Femur (tissue), 1 donor: ENCODE measurements around the gene GSTM4.

ENCODE experiments used
- DNase-seq: peaks from one replicate; pipeline ENCODE4 v3.0.0-alpha.2; 2017

GSTM4 gene

DNA sequence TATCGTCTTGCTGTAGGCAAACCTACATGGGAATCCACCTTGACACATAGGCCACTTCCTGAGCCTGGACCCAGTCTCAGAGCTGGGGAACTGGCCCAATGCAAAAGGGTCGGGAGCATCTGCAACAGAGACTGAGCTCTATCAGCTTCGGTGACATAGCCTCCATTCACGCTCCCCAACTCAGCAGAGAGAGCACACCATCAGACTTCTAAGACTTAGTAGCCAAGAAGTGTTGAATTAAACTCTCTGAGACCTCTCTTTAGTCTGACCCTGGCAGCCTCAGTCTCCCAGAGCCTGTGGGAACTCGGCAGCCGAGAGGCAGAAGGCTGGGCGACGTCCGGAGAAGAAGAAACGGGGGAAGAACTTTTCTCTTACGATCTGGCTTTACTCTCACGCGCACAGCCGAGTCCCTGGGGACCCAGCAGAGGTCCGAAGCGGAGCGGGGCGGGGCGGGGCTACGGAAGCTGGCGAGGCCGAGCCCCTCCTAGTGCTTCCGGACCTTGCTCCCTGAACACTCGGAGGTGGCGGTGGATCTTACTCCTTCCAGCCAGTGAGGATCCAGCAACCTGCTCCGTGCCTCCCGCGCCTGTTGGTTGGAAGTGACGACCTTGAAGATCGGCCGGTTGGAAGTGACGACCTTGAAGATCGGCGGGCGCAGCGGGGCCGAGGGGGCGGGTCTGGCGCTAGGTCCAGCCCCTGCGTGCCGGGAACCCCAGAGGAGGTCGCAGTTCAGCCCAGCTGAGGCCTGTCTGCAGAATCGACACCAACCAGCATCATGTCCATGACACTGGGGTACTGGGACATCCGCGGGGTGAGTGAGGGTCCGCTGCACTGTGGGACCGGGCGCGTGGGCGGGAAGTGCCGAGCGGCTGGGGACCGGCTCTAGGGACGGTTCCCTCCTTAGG, at the start of gene GSTM4:
Gene GSTM4, plus strand, starts transcription at position 485 of the 905 bp plus-strand sequence. Its CDS starts 291 bp downstream, at position 776.
- peak; percentile 90 for DNase-seq

DNA sequence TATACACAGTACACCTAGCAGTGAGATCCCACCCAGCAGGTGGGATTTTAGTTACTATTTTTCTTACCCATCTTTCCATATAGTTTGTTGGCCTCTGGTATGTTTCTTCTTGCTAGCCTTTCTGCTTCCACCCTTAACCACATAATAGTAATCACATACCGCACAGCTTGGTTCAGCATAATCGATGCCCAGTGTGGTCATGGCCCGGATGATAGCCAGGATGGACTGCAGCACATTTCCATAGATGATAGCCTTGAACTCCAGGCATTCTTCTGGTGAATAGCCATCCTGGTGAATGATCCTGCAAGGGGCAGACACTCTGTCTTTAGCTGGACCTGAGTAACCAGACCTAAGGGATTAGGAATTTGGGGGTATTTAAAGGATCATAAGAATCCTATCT, 46.0 kb upstream of the GSTM4 start:
- no peak for DNase-seq

DNA sequence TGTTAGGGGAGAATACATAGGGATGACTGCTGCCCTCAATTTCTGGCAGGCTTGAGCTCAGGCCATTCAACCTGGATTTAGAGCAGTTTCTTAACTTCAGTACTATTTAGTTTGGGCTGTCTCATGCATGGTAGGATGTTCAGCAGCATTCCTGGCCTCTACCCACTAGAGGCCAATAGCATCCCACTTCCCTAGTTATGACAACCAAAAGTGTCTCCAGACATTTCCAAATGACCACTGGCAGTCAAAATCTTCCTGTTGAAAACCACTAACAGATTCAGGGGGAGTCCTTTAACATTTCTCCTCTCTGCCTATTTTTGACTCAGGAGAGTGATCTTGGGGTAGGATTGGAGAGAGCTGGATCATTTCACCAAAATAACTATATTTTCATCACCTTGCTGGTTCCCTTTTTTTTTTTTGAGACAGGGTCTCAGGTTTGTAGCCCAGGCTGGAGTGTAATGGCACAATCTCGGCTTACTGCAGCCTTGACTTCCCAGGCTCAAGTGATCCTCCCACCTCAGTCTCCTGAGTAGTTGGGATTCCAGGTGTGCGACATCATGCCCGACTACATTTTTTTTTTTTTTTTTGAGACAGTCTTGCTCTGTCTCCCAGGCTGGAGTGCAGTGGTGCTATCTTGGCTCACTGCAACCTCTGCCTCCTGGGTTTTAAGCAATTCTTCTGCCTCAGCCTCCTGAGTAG, 45.1 kb upstream of the GSTM4 start:
- no peak for DNase-seq

DNA sequence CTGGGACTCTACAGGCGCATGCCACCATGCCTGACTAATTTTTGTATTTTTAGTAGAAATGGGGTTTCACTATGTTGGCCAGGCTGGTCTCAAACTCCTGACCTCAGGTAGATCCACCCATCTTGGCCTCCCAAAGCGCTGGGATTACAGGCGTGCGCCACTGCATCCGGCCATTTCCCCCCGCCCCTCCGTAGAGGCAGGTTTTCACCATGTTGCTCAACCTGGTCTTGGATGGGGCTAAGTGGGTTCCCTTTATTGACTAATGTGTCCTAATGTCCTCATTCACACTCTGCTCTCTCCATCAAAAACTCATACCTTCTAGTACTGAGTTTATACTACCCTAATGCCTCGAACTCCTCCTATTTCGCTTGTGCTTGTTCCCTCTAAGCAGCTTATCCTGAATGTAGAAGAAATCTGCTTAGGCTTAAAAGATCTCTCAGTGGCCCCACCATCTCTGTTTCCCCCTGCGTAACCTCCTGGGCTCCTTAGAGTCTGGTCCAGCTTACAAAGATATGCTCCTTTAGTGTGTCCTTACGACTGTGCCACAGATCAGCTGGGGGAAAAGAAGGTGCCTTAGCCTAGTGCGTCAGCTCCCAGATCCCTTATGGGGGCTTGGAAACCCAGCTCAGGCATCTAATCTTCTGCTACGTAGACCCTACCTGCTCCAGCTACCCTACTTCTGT, 44.5 kb upstream of the GSTM4 start:
- no peak for DNase-seq

DNA sequence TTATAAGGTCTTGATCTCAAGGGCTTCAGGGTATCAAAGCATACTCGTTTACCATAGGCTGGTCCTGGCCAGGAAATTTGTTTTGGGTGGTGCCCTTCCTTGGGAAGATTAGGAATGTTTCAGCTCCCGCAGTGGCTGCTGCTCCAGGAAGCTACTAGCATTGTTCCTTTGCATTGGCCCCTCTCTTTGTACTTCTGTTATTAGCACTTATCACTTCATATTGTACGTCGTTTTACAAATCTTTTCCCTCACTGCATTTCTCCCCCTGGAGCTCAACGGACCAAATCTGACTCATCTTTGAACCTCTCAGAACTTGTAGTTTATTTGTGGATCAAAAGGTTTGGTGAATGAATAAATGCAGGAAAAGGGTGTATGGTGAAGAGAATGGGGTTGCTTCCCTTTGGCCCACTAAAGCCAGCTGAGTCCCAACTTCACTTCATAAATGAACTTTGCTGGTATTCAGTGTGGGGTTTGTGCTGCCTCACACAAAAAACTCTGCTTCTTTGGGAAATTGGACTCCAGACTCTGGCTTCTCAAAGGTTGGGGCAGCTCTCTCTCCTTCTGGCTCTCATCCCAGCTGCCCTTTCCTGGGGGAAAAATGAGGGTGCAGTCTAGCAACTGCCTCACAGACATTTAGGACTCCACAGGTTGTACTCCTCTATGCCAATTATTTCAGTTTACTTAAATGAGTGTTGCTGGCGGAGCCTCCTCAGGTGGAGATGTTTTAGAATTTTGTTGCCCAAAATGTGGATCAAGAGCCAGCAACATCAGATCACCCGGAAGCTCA, 42.3 kb upstream of the GSTM4 start:
- DNase-seq, result no peak

DNA sequence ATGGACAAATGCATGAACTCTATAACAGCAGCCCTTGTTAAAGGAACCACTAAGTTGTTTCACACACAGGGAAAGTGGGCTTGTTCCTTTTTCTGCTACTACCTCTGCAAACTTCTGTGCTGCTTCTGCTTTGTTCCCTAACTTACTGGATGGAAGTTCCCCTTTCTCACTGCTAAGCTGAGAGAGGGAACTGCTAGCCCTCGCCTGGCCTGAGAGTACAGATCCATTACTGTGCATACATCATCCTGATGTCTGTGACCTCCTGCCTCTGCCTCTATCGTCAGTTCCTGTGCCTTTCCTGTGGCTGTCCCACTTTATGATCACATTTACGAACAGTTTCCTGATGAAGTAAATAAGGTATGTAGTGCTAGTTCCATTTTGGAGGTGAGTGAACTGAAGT, 40.0 kb upstream of the GSTM4 start:
- DNase-seq, result no peak

DNA sequence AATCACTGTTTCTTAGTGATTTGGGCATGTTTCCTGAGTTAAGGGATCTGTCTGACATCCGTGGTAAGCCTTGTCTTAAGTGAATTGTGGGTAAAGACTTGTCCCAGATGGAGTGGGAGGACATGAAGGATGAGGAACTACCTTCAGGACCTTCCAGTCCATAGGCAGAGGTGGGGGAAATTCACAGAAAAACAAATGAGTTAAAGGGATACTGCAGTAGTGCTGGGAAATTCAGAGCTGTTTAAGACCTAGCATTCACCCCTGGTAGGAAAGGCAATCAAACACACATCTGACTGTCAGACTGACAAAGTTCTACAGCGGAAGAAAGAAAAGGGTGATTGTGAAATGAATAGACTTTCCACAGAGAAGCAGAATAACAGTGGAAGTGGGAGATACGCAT, 39.5 kb upstream of the GSTM4 start:
- DNase-seq, result no peak

DNA sequence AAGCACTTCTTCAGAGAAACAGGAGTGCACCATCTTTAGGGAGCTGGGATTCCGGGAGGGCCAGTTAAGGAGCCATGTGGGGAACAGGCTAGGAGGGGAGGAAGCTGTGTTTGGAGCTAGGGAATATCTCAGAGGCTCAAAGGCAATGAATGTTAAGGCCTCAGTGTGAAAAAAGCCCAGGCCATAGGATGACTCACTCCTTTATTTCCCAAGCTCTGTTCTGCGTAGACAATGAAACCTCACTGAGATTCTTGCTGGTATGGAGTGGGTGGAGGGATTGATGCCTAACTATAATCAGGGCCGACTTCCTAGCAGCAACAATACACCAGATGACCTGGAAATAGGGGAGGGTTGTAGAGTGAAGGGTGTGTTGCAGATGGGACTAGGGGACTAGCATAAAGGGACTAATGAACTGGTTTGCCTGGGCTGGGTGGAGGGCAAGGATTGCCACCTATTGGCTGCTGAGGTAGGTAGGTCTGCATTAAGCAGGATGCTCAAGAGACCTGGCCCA, 38.6 kb upstream of the GSTM4 start:
- no peak for DNase-seq

DNA sequence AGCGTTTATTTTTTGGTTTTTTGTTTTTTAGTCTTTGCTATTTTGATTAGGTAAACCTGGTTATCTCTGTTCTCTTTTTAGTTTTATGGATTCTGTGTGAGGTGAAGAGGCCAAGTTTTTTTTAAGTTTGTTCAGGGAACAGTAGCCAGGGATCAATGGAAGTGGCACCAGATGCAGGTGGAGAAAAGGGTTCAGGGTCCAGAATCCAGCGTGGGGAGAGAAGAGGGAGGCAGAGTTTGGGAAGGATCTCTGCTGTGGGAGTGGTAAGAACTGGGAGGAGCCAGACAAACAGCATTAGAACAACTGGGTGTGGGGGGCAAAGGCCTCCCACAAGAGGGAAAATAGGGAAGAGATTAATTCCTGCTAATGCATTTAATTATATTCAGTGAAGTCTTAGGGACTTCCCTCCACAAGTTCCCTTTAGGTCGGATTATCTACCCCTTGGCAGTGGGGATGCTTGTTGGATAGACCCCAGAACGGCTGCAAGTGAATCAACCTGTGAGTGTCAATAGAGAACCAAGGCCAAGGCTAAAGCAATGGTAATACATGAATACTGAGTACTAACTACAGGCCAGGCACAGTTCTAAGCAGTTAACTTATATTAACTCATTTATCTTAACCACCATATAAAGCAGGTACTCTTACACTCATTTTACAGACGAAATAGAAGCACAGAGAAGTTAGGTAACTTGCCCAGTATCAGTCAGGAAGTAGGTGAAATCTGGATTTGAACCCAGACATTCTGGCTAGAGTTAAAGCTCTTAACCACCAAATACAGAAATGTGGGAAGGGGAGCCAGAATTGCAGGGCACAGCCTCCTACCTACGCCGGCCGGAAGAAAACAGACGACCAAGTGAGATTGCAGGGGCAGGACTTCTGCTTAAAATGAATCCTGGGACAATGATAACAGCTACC, 37.0 kb upstream of the GSTM4 start:
- no peak for DNase-seq

DNA sequence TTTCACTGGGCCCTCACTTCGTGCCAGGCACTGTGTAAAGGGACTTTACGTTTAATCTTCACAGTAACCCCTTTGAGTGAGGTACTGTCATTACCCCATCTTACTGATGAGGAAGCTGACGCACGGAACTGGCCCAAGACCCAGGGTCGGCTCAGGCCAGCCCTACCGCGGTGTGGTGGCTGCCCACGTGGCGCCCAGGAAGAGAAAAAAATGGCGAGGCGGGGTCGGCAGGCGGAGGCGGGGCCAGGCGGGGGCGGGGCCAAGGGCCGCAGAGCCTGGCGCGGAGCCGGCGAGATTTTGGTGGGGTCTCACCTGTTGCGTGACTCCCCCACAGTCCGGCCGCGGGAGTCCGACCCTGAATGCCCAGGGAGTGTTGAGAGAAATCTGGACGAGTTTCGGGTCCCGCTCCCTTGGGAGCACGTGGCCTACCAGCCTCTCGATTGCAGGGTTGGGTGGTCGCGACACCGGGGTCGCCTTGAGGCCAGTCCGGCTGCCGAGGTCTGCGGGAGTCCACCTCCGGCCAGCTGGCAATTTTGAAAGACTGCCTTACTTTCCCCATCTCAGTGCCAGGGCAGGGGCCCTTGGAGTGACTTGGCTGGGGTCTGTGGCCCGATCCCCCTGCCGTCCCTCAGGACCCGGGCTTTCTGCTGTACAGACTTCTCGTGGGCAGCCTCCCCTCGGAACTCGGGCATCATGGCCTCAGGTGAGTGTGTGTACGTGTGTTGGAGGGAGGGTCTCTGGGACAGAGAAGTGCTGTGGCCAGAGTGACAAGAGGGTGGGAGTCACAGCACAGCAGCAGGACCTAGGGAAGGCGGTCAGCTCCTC, 36.1 kb upstream of the GSTM4 start, which contains the start of the genes AMPD2 and GNAT2:
Gene AMPD2, plus strand, starts transcription at position 262 of the 825 bp plus-strand sequence. CDS start 1,339 bp downstream, outside the sequence.
Gene GNAT2, minus strand, starts transcription at position 41 of the 825 bp plus-strand sequence. CDS start 6,746 bp downstream, outside the sequence.
- DNase-seq, result peak; percentile 90

DNA sequence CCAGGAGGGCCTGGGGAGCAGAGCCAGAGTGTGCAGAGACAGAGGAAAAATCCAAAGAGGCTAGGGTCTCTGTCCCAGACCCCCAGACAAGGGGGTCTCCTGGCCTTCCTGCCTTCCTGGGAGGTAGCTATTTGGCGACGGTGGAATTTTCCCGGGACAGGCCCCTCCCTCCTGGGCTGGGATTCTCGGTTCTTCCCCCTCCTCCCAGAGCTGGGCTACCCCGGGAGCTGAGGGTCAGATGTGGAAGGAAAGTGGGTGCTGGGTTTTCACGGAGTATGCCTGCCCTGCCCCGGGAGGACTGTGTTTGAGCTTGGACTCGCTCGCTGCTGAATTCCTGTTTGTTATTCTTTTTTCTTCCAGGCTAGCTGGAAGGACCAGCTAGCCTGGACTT, 35.5 kb upstream of the GSTM4 start:
- peak; percentile 81 for DNase-seq

DNA sequence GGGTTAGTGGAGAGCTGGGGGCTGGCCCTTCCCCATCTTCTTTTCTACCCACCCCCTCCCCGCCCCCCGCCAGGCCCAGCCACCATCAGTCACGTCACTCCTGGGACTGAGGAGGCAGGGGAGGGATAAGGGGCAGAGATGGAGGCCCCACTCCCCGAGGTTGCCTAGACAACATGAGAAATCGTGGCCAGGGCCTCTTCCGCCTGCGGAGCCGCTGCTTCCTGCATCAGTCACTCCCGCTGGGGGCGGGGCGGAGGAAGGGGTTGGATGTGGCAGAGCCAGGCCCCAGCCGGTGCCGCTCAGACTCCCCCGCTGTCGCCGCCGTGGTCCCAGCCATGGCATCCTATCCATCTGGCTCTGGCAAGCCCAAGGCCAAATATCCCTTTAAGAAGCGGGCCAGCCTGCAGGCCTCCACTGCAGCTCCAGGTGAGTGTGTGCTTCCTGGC, 35.0 kb upstream of the GSTM4 start:
- peak; percentile 97 for DNase-seq

DNA sequence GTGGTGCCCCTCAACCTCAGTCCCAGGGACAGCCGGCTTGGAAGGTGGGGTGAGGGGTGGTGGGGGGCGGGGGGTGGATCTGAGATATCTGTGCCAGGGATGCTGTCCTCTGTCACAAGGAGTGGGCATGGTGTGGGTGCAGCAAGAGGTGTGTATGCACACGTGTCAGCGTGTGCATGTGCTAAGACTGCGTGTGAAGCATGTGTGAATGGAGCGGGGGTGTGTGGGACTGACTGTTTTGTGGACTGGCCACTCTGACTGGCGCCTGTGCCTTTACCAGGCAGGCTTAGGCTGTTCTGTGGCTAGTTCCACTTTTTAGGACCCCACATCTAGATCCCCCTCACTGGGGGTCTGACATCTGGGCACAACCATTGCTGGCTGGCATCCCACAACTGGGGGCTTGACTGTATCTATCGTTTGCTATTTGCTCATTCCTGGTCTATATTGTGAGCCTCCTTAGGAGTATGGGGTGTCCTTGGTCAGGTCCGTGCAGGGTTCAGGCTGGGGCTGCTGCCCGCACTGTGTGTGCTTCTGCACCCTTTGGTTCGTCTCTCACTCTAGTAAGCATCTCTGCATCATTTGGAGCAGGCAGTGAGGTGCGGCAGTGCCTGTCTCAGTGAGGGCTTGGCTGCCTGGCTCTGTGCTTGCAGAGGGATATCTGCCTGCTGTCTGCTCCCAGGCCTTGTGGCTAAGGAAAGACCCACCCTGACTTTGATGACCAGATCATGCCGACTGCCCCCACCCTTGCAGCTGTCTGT, 34.3 kb upstream of the GSTM4 start:
- DNase-seq, result no peak

DNA sequence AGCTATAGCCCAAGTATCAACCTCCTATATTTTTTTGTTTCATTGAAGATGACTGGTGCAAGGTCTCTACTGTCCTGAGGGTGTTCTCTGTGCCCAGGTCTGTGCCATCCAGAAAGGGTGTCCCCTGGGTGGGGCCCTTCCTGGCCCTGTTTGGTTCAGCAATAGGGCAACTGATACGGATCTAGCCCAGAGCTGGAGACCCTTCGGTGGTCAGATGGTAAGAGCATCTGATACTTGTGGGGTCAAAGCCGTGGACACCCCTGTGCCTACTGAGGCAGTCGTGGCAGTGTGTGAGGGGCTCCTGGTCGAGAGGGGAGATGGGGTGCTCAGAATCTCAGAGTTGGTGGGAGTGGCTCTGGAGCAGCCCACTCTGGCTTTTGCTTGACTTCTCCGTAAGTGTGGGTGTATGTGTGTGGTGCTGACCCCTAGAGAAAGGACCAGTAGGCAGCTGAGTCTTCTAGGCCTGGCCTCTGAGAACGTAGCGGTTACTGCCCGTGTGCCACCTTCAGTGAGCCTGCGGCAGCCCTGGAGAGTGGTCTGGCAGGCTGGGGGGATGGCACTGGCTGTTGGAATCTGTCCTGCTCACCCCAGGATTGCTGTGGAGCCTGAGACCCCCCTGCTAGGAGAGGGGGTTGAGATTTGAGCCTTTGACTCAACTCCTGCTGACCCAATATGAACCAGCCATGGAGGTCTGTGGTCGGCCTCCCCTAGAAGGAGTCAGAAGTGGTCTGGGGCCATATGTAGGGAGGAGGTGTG, 33.6 kb upstream of the GSTM4 start:
- no peak for DNase-seq

DNA sequence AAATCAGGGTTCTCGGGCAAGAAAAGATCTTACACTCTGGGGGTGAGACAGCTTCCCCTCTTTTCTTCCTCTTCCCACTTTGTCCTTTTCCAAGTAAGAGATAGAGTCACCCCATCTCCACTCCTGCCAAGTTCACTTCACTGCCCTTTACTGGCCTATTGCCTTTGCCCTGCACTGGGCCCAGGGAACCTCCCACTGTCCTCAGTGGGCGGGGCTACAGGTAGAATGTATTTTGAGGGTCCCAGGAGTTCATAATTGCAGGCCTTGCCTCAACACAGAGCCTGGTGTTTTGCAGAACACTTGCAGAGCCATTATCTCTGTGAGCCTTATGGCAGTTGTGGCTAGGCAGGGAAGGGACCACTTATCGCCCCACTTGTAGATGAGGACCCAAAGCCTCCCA, 33.0 kb upstream of the GSTM4 start:
- no peak for DNase-seq

DNA sequence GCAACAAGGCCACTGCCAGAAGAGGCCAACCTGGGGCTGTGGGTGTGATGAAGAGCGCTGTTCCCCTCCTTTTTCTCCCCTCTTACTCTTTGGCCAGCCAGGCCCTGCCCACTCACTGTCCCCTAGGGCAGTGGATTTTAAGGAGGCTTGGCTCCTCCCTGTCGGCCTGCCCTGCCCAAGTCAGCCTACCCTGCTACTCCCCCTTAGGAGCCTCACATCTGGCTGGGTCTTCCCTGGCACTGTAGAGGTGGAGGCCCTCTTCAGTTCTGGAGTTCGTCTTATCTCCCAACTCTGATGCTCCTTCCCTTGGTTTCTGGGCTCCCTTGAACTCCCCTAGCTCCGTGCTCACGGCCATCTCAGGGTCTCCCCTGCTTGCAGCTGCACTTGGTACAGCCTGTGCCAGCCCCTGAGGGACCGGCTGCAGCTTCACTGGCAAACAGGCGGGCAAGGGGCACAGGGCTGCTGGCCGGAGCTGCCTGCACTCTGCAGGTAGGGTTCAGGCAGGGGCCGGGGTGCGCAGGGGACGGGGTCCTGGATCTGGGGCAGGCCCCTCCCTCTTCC, 32.2 kb upstream of the GSTM4 start:
- no peak for DNase-seq

DNA sequence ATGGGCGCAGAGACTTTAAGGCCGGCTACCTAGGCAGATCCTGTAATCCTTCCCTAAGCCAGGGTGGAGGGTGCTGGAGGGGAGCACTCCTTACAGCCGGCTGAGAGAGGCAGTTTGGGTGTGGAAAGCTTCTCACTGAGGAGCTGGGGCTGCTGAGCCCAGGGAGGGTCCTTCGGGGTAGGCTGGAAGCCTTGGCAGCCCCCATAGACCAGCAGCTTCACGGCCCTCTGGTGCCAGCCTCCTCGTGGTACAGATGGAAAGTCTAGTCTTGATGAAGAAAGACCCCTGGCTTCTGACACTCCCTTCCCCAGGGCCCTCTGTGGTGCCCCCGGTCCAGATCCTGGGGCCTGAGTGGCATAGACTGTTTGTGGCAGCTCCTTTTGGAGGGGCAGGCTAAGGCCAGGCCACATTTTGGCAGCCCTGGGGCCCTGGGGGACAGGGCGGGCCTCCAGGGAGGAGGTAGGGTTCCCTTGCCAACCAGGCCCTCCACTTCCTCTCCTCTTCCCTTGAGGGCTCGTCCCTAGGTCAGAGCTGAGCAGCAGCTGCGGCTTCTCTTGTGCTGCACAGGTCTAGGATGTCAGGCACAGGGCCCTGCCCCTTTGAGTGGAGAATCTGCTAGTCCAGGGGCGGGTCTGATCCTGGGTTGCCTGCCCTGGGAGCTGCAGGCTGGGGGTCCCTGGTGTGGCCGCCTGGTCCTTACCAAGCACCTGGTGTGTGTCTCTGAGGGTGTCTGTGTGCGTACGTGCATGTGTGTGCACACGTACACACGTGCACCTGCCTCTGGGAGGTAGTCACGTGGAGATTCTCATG, 31.5 kb upstream of the GSTM4 start:
- no peak for DNase-seq
